Lower leg skin (tissue), 3 donors: ENCODE measurements around the gene FAM53A.

Source experiments
- POLR2A ChIP-seq, 2 donors: fragments of 450-650 bp; IDR thresholded peaks; one replicate each; pipeline ENCODE4 v1.6.1; 2016 to 2017; ENCODE audit warnings: antibody characterized with exemption in 2 of 2, mild to moderate bottlenecking in 1 of 2, moderate library complexity in 1 of 2
- TF ChIP-seq, protein P1 (sequence below), 3 donors: fragments of 450-650 bp; IDR thresholded peaks; one replicate each; pipeline ENCODE4 v1.5.1; 2016; ENCODE audit warnings: antibody characterized with exemption in 3 of 3, mild to moderate bottlenecking in 3 of 3, moderate library complexity in 2 of 3

GRCh38 chr4:1604706-1605205, 79.4 kb downstream of the FAM53A start:
- TF ChIP-seq, protein P1, sequence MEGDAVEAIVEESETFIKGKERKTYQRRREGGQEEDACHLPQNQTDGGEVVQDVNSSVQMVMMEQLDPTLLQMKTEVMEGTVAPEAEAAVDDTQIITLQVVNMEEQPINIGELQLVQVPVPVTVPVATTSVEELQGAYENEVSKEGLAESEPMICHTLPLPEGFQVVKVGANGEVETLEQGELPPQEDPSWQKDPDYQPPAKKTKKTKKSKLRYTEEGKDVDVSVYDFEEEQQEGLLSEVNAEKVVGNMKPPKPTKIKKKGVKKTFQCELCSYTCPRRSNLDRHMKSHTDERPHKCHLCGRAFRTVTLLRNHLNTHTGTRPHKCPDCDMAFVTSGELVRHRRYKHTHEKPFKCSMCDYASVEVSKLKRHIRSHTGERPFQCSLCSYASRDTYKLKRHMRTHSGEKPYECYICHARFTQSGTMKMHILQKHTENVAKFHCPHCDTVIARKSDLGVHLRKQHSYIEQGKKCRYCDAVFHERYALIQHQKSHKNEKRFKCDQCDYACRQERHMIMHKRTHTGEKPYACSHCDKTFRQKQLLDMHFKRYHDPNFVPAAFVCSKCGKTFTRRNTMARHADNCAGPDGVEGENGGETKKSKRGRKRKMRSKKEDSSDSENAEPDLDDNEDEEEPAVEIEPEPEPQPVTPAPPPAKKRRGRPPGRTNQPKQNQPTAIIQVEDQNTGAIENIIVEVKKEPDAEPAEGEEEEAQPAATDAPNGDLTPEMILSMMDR (IDR thresholded peaks at IDR 0.05), result no peak
- no peak for TF ChIP-seq POLR2A (IDR thresholded peaks at IDR 0.05)
